Measurements from ENCODE around the gene RNF212.

RNF212 gene

GRCh38 chr4:1023895-1024740 lies 89.2 kb downstream of the RNF212 start:
- H3K27ac ChIP-seq = no peak overlapping the region; the same call in 1 of the 2 replicates
- TF ChIP-seq CTCF (conservative IDR thresholded peaks at IDR 0.05) = no peak

- no peak for TF ChIP-seq CTCF (conservative IDR thresholded peaks at IDR 0.05)
- no peak overlapping the region for H3K27ac ChIP-seq
Measured at GRCh38 chr4:1023075-1023640, 90.2 kb downstream of the RNF212 start.

- no peak for TF ChIP-seq CTCF (conservative IDR thresholded peaks at IDR 0.05)
- no peak overlapping the region for H3K27ac ChIP-seq
Measured at GRCh38 chr4:1022739-1023066, 90.7 kb downstream of the RNF212 start.

- 0 out of 2 replicates have a peak overlapping the region, but pooled peaks have one; percentile 11 for H3K27ac ChIP-seq
- TF ChIP-seq CTCF (conservative IDR thresholded peaks at IDR 0.05) = no peak
Measured at GRCh38 chr4:1022051-1022738, 91.2 kb downstream of the RNF212 start.

Measured in VCaP (cell line).